Myocyte (in vitro differentiated cells): ENCODE measurements around the gene PWWP2B. TPM values are rescaled to one million over a fixed set of nuclear protein-coding genes. Genes with fewer than 3 reads are reported as not detected.

ENCODE experiments used
- DNase-seq: peaks from one replicate; pipeline ENCODE4 v3.0.0-alpha.2; 2012; ENCODE audit warnings: low read depth
- total RNA-seq: library from RNA; depleted of rRNA; stranded (reverse); fragments of >200 nt; gene quantifications from 2 replicates; pipeline ENCODE4 v1.2.3, GENCODE V29; 2014

The PWWP2B gene
- total RNA-seq, 1 donor from 2014 or later = 11.1 TPM

DNA sequence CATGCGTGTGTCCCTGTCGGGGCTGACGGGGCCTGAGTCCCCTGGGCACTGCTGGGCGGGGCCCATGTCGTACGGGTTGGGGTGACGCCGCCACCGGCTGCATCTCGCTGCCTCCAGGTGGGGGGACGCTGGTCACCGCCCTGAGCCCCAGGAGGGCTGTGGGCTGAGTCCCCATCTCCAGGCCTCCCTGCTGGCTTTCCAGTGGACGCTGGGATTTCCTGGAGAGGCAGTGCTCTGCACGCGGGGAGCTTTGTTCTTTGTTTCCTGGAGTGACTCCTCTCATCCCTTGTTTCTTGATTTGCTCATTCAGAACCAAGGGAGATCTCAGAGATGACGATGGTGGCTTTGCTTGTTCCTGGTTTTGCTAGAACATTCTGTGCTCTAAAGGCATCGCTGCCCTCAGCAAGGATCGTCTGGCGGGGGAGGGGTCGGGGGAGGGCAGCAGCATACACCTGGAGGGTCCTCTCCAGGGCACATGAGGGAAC is 21.0 kb downstream of the PWWP2B start:
- no peak for DNase-seq

DNA sequence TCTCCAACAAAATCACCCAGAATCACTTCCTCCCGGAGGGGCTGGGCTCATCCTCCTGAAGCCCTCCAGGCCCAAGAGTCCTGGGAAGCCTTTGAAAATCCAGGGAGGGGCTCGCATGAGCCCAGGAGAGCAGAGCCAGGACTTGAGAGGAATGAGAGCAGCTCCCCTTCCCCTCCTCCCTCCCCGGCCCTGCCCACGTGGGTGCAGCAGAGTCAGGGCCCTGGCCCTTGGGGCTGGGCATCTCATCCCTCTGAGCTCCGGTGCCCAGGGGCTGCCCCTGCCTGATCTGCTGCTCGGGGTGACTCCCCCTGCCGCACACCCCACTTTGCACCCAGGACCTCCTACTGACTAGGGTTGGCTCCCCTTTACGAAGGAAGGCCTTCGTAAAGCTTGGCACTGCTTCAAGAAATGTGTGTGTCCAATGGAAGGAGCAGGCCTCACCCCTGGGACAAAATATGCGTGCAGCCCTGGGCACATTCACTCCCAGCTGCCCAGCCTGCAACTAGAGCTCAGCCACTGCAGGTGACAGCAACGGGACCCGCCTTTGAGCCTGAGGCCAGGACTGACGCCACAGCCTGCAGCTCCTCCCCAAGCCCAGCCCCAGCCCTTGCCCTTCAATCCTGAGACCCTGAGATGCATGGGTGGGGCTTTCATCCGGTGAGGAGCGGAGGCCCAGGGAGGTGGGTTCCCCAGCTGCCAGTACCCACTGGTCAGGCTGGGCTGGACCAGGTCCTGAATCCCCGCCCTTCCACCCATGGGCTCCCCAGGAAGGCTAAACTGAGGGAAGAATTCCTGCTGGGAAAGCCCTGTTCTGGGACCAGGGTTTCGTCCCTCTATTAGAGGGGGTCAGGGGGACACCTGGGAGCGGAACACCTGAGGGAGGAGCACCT is 21.8 kb downstream of the PWWP2B start:
- peak; percentile 55 for DNase-seq

DNA sequence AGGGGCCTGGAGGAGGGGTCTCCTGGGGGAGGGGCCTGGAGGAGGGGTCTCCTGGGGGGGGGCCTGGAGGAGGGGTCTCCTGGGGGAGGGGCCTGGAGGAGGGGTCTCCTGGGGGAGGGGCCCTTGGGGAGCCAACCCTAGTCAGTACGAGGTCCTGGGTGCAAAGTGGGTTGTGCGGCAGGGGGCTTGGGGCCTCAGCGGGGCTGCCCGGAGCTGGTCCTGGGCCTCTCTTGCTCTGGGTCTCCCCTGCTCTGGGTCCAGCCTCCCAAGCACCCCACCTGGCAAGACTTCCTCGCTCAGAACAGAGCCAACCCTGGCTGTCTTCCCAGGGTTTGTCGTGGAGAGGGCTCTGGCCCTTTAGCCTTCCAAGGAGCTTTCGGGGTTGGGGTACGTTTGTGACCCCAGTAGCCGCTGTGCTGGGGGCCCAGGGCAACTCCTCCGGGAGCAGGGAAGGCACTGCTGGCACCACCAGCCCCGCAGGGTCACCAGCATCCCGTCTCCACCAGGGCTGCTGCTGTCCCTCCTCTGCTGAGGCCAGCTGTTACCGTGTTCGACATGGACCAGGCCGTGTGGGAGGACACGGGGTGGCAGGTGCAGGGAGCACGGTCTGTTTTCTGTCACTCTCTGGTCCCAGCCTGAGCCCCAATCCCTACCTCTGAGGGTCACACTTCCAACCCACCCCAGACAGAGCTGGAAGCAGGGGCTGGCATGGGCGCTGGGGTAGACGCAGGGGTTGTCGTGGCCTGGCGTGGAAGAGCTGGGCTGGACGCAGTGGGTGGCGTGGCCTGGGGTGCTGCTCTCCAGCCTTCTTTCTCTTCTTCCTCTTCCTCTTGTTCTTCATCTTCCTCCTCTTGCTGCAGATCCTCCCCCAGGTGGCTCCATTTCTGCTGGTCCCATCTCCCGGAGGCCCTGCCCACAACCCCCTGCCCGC is 22.8 kb downstream of the PWWP2B start:
- peak; percentile 67 for DNase-seq

DNA sequence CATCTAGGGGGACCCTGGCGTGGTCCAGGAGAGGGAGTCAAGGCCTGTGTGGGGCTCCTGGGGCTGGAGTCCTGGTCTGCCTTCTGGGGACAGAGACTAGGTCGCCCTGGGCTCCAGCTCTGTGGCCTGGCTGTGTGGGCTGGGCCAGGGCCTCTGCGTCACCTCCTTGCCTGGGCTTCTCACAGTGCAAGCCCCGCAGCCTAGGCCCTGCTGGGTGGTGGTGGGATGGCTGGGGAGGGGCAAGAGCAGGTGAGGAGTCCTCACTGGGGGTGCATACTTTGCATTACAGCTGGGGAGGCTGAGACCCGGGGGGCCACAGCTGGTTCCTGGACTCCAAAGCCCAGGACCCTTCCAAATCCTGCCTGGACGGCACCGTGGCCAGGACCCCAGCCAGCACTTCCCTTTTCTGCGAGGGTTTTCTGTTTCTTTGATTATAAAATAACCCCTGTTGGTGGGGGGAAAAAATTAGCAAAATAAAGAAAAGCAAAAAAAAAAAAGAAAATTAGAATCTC is 23.5 kb downstream of the PWWP2B start:
- no peak for DNase-seq

DNA sequence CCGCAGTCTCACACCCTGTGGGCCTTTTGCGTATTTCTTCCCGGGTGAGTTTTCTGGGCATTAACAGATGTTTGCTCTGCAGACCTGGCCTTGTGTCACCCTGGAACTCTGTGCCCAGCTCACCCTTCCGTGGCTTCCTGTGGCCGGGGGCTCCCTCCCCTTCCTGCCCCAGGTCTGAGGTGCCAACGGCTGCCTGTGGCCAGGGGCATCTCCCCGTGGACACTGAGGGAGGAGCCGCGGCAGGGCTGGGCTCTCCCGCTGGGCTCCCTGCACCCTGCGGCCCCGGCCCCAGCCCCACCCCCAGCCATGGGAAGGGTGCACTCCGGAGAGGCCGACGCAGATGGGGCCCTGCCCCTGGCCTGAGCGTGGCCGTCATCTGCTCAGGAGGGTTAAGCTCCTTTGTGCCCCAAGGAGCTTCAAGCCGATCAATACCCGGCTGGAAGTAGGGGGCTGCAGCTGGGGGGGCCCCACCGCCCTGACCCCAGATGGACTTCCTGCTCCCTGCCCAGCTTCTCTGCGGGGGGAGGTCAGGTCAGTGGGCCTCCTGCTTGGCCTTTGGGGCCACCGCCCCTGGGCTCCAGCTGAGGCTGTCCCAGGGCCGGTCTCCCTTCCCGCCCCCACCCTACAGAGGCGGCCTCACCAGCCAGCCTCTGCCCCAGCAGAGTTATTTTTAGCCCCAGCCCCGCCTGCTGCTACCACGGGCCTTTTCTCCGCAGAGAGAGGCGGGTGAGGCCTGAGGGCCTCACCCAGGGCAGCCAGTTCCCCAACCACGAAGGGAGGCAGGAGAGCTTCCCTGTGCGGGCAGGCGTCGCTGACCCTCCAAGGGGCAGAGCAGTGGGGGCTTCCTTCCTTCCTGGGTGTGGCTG is 24.2 kb downstream of the PWWP2B start:
- DNase-seq = peak; percentile 90

DNA sequence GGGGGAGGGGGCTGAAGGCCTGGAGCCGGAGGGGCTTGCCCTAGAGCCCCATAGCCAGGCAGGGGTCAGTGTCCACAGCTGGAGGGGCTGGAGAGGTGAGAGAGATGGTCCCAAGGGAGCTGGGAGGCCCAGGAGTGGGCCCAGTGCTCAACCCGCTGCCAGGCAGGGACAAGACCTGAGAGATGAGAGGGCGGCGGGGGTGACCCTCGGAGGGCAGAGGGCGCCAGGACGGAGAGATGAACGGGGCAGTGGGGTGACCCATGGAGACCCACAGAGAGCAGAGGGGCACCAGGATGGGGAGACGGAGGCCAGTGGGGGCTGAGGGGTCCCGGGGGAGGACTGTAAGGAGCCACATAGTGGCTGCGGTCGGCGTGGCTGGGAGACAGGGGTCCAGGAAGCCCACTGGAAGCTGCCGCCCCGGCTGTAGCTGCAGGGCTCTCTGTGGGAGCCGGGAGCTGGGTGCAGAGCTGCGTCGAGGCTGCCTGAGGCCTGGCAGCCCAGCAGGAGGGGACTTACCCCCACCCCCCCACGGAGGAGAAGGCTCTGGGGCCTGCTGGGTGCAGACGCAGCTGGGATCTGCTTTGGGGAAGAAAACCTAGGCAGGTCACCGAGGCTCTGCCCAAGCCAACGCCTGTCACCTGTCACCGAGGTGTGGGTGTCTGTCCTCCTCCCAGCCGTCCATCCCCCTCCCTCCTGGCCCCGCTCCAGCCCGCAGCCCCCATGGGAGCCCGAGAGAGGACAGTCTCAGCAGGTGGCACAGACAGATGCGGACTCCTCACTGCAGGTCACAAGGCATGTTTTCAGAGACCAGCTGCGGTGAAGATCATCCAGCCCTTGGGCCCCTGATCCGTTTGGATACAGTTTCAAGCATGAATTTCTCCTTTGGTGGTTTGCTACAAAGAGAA is 25.1 kb downstream of the PWWP2B start:
- peak; percentile 89 for DNase-seq

DNA sequence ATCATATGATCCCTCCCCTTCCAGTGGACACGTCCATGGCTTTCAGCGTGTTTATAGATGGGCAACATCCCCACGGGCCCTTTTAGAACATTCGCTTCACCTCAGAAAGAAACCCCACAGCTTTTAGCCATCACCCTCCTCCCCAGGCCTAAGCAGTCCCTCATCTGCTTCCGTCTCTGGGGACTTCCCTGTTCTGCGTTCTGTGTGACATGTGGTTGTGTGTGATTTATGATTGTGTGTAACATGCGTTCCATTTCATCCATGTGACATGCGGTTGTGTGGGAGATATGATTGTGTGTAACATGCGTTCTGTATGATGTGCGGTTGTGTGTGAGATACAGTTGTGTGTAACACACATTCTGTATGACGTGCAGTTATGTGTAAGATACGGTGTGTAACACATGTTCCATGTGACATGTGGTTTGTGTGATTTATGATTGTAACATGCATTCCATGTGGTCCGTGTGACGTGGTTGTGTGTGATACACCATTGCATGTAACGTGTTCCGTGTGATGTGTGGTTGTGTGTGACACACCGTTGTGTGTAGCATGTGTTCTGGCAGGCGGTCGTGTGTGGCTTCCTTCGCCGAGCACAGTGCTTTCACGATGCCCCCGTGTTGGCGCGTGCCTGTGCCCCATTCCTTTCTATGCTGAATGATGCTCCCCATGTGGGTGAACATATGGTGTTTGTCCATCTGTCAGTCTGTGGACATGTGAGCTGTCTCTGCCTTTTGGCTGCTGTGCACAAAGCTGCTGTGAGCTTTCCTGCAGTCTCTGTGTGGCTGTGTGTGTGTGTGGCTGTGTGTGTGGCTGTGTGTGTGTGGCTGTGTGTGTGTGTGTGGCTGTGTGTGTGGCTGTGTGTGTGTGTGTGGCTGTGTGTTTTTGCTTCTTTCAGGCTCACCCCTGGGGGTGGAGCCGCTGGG is 26.2 kb downstream of the PWWP2B start:
- peak; percentile 79 for DNase-seq

DNA sequence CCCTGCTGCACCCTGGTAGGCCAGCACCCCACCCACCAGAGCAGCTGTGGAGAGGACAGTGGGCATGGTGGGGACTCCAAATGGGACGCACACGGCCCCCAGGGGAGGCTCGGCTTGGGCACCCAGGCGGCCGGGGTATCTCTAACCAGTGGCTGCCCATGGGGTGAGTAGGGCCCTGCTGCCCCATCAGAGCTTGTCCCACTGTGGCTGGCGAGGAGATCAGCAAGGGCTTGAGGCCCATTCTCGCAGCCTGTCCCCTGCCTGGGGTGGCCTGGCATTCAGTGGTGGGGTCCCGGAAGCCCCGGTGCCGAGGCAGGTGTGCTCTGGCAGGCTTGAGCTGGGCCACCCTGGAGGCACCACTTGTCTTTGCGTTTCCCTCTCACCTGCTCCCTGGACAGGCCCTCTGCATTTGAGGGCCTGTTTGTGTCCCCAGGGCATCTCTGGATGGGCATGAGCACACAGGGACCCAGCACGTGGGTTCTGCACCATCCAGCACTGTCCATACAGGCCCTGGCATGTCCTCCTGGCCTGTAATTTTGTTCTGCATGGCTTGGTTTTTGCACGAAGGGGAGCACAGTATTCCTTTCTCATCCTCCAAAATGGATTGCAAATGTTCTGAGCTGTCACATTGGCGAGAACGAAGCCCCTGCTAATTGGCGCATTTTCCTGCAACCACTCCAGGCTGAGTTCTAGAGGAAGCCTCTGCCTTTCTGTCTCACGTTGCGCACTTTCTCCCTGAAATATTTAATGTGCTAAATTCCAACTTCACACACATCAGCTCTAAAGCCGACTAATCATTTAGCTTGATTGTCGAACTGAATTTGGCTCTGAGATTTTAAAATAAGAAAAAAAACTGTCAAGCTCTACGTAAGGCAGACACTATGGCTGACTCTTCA is 27.2 kb downstream of the PWWP2B start:
- no peak for DNase-seq

DNA sequence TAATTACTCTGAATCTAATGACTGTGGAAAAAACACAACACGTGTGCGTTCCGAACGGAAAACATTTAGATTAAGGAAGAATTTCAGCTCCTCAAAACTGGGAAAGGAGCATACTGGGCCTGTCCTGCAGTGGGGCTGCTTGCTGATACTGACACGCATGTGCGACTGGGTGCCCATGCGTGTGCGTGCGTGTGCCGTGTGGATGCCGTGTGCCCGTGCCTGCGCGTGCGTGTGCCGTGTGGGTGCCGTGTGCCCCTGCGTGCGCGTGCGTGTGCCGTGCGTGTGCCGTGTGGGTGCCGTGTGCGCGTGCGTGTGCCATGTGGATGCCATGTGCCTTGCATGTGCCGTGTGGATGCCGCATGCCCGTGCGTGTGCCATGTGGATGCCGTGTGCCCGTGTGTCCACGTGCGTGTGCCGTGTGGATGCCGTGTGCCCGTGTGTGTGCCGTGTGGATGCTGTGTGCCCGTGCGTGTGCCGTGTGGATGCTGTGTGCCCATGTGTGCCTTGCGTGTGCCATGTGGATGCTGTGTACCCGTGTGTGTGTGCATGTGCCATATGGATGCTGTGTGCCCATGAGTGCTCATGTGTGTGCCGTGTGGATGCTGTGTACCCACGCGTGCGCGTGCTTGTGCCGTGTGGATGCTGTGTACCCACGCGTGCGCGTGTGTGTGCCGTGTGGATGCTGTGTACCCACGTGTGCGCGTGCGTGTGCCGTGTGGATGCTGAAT is 28.2 kb downstream of the PWWP2B start:
- DNase-seq = no peak

DNA sequence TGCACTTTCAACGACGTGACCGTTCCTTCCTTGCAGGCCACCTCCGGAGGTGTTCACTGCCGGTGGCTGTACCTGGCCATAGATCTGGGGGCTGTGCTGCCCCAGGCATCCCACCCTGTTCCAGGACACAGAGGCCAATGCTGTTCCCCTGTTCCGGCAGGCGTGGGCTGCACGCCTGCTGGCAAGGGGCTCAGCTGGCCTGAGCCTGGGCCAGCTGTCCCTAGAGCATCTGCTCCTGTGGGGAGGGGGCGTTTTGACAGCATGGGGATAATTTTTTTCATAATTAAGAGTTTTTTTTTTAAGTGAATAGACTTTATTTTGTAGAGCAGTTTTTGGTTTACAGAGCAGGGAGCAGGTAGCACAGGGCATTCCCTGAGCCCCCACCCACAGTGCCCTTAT is 28.8 kb downstream of the PWWP2B start:
- no peak for DNase-seq

DNA sequence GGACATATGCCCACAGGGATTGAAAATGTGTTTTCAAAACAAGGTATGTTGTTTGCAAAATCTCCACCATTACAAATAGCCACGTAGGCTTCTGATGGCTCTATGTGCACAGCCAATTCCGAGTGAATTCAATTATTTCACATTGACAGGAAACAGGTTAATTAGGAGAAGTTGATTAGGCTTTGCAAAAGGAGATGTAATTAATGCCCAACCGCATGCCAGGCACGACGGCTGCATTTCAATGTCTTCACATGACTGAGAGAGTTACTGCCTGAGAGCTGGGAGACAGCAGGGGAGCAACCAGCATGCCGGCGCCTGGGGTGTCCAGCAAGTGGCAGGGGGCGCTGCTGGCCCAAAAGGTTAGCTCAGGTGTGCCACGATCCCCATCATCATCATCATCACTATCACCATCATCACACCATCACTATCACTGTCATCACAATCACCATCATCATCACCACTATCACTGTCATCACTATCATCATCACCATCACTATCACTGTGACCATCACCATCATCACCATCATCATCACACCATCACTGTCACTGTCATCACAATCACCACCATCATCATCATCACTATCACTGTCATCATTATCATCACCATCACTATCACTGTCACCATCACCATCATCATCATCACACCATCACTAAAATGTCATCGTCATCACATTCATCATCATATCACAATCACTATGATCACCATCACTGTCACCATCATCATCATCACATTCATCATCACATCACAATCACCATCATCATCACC is 30.2 kb downstream of the PWWP2B start:
- no peak for DNase-seq

DNA sequence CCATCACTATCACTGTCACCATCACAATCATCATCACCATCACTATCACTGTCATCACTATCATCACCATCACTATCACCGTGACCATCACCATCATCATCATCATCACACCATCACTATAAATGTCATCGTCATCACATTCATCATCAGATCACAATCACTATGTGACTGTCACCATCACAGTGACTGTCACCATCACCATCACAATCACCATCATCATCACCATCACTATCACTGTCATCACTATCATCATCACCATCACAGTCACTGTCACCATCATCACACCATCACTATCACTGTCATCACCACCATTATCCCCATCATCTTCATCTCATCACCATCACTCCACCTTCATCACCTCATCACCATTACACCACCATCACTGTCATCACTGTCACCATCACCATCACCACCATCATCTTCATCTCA is 31.0 kb downstream of the PWWP2B start:
- no peak for DNase-seq

DNA sequence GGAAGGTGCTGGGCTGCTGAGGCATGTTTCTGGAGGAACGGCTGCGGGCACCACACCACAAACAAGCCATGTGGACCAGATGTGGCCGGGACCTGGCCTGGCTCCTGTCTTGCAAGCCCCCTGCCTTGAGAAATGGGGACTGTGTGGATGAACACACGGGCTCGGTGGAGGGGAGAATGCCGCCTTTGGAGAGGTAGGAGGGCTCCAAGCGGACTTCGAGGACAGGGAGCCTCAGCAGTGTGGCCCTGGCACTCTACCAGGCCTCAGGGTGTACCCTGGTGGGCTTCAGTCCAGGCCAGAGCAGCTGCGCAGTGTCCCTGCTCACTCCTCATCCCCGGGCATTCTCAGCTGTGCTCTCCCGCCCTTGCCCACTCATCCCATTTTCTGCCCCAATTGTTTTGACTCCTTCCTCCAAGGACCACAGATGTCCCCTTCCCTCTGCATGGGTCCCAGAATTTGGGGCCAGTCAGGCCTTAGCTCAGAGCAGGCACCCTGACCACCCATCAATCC is 31.5 kb downstream of the PWWP2B start:
- DNase-seq = peak; percentile 58

DNA sequence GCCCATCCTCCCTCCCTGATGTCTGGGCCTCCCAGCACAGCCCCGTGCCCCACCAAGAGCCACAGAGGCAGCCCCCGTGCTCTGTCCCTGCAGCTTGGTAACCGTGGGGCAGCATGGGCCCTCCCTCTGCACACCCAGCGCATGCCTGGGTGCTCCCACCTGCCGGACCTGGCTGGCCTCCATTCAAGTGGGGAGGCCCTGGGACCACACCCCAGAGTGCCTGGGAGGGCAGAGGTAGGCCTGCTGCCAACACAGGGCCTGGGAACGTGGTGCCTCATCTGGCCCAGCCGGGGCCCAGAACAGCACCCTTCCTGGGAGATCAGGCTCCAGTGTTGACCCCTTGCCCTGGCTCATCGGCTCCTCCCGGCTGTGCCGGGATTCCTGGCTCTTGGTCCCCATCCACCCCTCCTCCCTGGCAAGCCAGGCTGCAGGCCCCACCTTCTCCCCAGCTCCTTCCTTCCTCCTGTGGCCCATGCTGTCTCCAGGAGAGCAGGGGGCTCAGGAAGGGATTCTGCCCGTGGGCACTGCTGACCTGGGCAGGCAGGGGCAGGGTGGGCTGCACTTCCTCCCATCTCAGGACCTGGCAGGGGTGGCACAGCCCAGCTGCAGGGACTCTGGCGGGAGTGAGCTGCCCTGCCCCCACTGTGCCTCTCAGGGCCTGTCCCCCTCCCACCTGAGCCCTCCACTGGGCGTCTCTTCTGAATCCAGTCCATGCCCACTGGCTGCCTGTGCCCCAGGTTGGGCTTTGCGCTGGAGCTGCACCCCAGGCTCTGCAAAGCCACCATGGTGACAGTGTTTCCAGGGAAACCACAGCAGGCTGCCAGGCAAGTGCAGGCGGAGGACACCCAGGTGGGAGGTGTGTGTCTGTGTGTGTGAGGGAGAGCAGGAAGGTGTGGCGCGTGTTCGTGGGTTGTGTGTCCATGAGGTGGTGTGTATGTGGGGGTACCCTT is 32.6 kb downstream of the PWWP2B start:
- no peak for DNase-seq
